Measurements from ENCODE around the gene FAM89B.
A peak's percentile ranks its signal among the peaks of the same experiment; 100 is the strongest.

DNA sequence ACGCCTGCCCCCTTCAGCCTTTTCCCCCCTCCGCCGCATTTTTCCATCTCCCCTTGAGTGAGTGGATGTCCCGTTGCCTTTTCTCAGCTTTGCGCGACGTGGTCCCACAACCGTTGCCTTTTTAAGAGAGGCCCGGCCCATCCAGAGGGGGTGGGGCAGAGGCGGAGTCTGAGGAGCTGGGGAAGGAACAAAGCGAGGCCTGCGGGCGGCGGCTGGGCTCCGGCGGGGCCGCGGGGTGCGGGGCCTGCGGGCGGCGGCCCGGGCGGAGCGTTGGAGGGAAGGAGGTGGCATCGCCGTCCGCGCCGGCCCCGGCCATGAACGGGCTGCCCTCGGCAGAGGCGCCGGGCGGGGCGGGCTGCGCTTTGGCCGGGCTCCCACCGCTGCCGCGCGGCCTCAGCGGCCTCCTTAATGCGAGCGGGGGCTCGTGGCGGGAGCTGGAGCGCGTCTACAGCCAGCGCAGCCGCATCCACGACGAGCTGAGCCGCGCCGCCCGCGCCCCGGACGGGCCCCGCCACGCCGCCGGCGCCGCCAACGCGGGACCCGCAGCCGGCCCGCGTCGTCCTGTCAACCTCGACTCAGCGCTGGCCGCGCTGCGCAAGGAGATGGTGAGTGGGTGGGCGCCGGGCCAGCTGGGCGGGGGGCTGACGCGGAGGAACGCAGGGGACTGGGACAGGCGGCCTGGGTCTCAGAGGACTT is at the start of gene FAM89B:
- 0 out of 2 replicates have a peak, but pooled peaks have one; percentile 33 for TF ChIP-seq FOXM1 (IDR thresholded peaks at IDR 0.05; ENCODE audit: borderline replicate concordance)
- TF ChIP-seq SP1 (IDR thresholded peaks at IDR 0.05), result no peak
- TF ChIP-seq CTBP1 (IDR thresholded peaks at IDR 0.05; ENCODE audit: borderline replicate concordance), result no peak
- no peak for TF ChIP-seq TARDBP (IDR thresholded peaks at IDR 0.05)
